HG03097 (cell line): ENCODE measurements around the gene TBXAS1.
A peak's percentile ranks its signal among the peaks of the same experiment; 100 is the strongest.

Experiments used
- ATAC-seq: cut with Tn5 transposase; IDR thresholded peaks from one replicate; pipeline ENCODE4 v1.9.1; 2021; ENCODE audit not compliant: unreplicated experiment, low FRiP score

Gene TBXAS1

DNA sequence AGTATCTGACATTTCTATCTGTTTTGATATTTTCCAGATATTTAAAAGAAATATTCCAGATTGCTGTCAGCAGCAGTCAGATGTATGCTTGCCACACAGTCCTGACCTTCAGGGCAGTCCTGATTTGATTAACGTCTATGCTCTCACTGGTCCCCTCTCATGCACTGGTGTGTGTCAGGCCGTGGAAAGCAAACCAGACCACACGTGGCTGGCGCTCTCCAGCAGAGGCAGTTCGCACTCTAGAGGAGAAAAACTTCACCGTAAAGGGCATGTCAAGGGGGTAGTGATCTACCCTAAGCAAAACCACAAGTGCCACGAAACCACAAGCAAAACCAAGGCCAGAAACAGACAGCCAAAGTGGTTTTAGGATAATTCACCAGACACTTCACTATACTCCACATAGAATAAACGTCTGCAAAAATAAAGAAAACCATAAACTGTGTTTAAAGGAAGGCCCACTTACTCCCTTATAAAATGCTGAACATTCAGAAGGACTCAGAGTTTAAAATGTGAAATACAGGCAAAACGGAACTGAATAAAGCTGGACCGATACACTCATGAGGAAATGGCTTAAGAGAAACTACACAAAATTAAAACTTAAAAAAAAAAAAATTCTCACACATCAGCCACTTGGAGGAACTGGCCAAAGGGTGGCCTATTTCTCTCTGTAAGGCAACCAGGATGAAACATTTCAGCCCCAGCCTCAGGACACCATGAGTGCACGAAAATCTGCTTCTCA, 207.3 kb downstream of the TBXAS1 start:
- ATAC-seq = peak; percentile 47

DNA sequence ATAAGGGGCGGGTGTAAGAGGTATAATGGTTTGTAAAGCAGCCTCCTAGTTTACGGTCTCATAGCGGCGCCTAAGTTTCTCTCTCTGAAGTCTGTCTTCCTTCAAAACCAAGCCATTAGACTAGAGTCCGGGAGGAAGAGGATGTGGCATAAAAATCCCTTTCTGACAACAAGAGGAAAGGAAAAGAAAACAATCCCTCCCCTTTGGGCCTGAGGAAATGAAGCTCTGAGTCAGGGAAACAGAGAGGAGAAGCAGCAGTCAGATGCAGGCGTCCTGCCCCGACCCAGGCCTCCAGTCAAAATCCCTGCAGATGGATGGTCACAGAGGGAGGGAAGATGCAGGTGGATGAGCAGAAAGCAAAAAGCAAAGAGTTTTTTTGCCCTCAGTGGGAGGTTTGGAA, 210.0 kb downstream of the TBXAS1 start:
- no peak for ATAC-seq

- no peak for ATAC-seq
These were observed 210.8 kb downstream of the TBXAS1 start for GRCh38 chr7:140039896-140040295.

GRCh38 chr7:140041659-140042385, 212.8 kb downstream of the TBXAS1 start:
- ATAC-seq = no peak

- no peak for ATAC-seq
These were observed 213.3 kb downstream of the TBXAS1 start for GRCh38 chr7:140042386-140042670.

GRCh38 chr7:140044251-140044650, 215.2 kb downstream of the TBXAS1 start:
- ATAC-seq = no peak

GRCh38 chr7:140045697-140046096, 216.6 kb downstream of the TBXAS1 start:
- ATAC-seq = no peak

DNA sequence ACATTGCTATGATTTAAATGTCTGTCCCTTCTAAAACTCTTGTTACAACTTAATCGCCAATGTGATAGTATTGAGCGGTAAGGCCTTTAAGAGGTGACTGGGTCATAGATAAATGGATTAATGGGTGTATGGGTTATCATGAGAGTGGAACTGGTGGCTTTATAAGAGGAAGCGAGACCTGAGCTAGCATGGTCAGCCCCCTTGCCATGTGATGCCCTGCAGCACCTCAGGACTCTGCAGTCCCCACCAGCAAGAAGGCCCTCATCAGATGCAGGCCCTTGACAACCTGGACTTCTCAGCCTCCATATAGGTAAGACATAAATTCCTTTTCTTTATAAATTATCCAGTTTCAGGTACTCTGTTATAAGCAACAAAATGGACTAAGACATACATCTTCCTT, 218.1 kb downstream of the TBXAS1 start:
- no peak for ATAC-seq

DNA sequence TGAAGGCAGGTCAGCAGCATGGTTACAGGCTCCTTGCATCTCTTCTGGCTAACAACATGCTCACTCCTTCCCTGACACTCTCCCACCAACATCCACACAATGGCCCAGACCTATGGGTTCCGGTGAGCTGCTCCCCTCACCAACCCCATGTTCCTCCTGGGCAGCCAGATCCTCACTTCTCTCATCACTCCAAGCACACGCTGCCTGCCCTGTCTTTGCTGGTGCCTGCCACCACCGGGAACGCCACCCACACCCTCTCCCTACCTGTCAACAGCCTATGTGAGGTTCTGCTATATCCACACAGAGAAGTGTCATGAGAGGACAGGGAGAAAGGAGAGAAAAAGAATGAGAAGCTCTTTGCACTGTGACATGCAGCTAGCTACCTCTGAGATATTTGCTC, 219.1 kb downstream of the TBXAS1 start:
- no peak for ATAC-seq

DNA sequence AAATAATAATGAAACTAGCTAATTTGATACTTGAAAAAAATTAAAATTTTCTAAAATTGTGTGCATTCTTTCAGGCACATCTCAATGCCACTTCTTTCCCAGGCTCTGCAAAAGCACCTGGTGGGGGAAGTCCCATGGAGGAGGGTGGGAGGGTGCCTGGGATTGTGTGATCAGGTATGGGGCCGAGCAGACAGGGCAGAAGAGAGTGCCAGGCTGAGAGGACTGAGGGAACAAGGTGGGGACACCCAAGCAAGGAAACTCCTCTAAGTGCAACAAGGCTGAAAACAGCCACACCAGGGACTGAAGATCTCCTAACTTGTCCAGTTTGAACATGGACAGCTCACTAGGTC, 219.9 kb downstream of the TBXAS1 start:
- ATAC-seq = no peak

GRCh38 chr7:140049339-140050024, 220.4 kb downstream of the TBXAS1 start:
- ATAC-seq = no peak

DNA sequence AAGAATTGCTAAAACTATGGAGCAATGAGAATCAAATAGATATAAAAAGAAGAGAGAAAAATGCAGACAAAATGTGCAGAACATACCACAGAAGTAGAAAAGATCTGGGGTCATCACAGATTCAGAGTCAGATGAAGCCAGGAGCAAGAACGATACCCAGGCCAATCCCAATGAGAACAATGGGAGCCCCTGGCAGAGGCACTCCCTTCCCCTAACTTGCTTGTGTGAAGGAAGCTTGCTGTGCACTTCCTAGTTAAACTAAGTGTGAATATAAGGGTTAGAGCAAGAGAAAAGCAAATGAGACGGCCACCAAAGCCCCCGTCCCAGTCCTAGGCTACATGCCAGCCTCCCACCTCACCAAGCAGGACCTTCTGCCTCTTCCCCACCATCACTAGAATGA, 221.0 kb downstream of the TBXAS1 start:
- ATAC-seq = no peak

DNA sequence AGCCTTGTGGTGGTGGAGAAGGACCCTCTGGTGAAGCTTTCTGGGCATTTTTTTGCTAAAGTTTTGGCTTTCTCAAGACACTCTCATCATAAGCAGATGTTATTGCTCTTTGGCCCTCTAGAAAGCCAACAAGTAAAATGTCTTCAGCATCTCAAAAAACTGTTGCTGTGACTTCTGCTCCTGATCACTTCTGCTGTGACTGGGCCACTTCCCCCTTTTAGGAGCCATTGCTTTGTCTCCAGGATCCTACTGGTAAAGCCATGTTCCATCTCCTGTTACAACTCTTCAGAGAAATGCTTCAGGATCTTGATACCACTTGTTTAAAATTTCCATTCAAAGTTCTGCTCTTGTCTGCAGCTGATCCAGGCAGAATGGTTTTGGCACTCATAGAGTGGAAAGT, 222.8 kb downstream of the TBXAS1 start:
- ATAC-seq = no peak

DNA sequence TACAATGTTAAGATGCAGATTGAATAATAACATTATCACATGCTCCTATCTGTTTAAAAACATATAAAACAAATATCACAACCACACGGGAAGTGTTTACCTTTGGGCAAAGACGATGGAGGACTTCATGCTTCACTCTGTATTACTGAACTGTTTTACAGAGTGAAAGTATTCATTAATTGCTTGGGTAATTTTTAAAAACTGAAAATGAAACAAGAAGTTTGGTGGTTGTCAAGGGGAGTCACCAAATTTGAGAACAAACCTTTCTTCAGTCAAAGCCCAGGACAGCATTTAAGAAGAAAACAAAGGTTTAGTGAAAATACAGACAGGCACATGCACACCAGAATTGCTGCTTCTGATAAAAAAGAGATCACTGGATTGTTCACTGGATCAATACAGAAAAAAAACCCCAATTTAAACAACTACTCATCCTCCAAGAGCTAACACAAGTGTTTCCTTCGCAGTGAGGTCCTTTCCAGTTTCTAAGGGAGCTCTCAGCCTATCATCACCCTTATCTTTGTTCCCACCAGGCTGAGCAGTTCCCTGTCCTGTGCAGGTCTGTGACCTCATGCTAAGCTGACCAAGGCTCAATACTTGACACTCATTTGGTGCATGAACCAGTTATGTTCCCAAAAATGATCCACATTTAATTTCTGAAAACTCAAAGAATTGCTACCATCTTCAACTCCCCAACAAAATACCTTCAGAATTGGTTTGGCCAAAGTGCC, 224.9 kb downstream of the TBXAS1 start:
- ATAC-seq = peak; percentile 78

GRCh38 chr7:140054751-140055150, 225.7 kb downstream of the TBXAS1 start:
- no peak for ATAC-seq

DNA sequence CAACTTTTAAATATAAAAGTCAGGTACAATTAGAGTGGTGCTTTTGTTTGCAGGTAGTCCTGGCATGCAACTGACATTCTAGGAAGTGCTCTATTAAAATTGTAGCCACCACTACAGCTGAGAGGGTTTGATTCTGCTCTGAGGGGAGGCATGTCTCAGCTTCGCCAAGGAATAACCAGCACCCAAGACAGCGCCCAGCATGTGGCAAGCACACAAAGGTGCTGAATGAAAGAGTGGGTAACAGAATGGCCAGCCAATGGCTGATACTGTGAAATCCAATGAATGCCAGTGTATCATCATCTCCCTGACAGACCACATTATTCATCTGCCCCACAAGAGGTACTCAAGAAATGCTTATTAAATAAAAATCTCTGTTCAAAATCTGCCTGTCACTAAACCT, 226.8 kb downstream of the TBXAS1 start:
- ATAC-seq = no peak

DNA sequence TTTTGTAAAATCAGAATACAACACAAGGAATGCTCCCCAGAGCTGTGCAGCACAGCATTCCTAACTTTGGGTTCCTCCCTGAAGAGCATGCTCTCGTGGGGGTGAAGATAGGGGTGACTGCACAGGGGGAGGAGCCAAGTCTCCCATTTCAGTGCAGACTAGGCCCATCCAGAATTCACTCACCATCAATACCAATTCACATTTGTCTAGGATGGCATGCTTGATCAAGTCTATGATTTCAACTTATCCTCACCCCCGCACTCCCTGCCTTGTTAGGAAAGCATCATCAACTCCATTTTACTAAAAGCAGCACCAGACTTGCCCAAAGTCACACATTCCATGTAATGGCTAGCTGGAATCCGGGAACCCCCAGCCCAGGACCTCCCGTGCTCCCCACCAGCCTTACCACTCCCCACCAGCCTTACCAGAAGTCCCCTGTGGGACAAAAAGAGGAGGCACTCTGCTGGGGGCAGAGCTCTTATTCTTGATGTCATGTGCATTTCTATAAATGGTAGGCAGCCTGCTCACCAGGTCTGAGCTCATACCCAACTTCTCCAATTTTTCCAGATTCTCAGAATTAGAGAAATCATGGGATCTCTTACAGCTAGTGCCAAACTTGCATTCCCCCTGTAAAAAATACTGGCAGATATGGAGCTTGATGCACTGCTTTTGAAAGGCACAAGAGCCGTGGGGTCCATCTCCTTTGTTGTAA, 227.5 kb downstream of the TBXAS1 start:
- no peak for ATAC-seq

DNA sequence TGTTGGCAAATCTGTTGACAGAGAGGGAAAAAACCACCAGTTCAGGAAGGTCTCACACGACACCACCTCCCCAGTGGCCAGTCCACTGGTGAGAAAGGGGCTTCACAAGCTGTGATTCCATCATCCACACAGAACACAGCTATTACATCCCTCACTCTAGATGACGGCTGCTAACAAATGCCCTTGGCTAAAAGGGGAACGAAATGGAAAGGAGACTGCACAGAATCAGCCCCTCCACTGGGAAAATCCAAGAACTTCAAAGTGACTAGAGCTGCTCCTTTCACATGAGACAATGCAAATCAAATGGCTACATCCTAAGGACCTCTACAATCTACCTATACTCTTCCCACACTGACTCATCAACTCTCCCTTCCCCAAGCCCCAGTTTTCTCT, 228.1 kb downstream of the TBXAS1 start:
- ATAC-seq = no peak

DNA sequence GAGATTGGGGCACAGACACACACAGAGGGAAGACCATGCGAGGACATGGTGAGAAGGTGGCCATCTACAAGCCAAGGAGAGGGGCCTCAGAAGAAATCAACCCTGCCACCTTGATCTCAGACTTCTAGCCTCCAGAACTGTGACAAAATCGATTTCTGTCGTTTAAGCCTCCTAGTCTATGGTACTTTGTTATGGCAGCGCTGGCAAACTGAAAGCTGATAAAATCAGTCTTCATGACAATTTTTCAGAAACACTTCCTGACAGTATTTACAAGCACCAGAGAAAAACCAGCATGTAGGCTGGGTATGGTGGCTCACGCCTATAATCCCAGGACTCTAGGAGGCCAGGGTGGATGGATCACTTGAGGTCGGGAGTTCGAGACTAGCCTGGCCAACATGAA, 229.5 kb downstream of the TBXAS1 start:
- no peak for ATAC-seq

- no peak for ATAC-seq
These were observed 230.5 kb downstream of the TBXAS1 start for GRCh38 chr7:140059273-140060242.
